ENCODE results near the gene KCNK13.

DNA sequence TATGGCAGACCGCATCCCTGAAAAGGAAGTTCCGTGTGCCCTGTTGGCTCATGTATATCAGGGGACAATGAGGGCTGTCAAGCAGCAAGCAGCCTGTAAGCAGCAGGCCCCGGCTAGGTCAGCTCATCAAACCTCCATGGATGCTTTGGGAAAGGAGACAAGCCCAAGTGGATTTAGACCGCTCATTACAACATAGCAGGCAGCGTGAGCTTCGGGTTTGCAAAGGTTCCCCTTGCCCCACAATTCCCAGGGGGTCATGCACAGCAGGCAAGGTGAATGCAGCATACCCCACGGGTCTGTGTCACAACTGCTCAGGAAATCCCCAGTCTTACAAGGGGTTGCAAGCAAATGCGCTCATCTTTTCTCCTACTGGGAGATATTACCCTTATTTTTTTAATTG, 54.6 kb downstream of the KCNK13 start:
- no peak for TF ChIP-seq EGR1 (IDR thresholded peaks at IDR 0.05)
- TF ChIP-seq NFIC (IDR thresholded peaks at IDR 0.05): no peak
- no peak for TF ChIP-seq REST (IDR thresholded peaks at IDR 0.05; ENCODE audit: low read depth)
- no peak for TF ChIP-seq TAF1 (IDR thresholded peaks at IDR 0.05; ENCODE audit: low read depth)
- no peak for TF ChIP-seq RAD21 (IDR thresholded peaks at IDR 0.05; ENCODE audit: low read depth)
- TF ChIP-seq YY1 (IDR thresholded peaks at IDR 0.05; ENCODE audit: low read depth): no peak
- no peak for TF ChIP-seq EP300 (IDR thresholded peaks at IDR 0.05; ENCODE audit: borderline replicate concordance)
- no peak for TF ChIP-seq TEAD4 (IDR thresholded peaks at IDR 0.05)
- TF ChIP-seq FOXM1 (IDR thresholded peaks at IDR 0.05; ENCODE audit: borderline replicate concordance, low read depth): no peak
- no peak for TF ChIP-seq USF1 (IDR thresholded peaks at IDR 0.05)
- TF ChIP-seq MAX (IDR thresholded peaks at IDR 0.05): no peak
